GM12872 (cell line): ENCODE results near the gene PLEKHB2.

Experiments used
- TF ChIP-seq, protein P1 (sequence below): IDR thresholded peaks from 3 replicates; pipeline ENCODE4 v1.5.1; 2011; ENCODE audit warnings: low read depth, mild to moderate bottlenecking, low read length, moderate library complexity; ENCODE audit not compliant: insufficient read depth

PLEKHB2 gene

DNA sequence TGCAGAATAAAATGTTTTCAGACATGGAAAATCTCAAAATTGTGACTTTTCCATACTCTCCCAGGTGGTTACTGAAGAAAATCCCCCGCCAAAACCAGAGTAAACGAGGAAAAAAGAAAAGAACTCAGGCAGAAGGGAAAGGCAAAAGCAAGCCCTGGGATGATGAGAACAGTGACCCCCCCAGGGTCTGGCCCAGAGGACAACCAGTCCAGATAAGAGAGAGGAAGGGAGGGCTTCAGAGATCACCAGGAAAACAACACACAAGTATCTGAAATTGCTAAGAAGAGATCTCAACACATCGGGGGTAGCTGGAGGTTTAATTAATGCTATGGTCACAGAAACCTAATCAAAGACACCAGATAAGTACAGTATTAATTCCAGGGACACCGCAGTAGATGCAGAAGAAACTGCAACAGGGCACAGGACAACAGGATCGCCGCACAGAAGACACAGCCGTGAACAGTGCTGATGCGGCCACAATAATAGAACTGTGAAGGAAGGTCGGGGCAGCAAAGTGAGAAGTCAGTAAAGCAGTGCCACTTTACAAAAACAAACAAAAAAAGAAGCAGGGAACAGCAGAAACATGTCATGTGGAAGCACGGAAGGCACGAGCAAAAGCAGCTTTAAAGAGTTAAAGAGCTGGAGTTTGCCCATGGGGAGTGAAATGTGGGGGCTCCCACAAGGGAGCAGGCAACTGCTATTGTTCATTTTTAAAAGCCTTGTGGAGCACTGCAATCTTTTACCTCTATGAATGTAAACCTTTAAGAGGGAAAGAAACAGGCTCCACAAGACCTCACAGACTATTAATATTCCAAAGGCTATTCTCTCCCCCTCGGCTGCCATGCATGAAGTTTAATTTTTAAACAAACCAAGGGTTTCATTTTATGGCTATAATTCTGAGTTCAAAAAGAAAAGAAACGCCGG lies 40.3 kb upstream of the PLEKHB2 start:
- TF ChIP-seq, protein P1, sequence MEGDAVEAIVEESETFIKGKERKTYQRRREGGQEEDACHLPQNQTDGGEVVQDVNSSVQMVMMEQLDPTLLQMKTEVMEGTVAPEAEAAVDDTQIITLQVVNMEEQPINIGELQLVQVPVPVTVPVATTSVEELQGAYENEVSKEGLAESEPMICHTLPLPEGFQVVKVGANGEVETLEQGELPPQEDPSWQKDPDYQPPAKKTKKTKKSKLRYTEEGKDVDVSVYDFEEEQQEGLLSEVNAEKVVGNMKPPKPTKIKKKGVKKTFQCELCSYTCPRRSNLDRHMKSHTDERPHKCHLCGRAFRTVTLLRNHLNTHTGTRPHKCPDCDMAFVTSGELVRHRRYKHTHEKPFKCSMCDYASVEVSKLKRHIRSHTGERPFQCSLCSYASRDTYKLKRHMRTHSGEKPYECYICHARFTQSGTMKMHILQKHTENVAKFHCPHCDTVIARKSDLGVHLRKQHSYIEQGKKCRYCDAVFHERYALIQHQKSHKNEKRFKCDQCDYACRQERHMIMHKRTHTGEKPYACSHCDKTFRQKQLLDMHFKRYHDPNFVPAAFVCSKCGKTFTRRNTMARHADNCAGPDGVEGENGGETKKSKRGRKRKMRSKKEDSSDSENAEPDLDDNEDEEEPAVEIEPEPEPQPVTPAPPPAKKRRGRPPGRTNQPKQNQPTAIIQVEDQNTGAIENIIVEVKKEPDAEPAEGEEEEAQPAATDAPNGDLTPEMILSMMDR, result no peak

DNA sequence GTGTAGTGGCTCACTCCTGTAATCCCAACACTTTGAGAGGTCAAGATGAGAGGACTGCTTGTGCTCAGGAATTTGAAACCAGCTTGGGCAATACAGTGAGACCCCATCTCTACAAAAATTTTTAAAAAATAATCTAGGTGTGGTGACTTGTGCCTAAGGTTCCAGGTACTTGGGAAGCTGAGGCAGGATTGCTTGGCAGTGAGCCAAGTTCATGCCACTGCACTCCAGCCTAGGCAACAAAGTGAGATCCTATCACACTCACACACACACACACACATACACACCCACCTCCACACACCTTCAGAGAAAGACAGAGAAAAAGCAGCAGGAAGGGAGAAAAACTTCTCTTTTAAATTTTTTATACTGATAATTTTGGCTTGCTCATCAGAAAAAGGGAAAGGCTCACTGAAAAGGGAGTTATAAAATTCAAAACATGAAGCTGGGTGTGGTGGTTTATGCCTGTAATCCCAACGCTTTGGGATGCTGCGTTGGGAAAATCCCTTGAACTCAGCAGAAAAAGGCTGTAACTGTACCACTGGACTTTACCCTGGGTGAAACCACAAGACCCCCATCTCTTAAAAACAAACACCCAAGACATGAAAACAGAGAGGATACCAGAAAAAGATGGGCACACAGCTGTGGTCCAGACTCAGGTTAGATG lies 37.5 kb upstream of the PLEKHB2 start:
- TF ChIP-seq, protein P1, result no peak

DNA sequence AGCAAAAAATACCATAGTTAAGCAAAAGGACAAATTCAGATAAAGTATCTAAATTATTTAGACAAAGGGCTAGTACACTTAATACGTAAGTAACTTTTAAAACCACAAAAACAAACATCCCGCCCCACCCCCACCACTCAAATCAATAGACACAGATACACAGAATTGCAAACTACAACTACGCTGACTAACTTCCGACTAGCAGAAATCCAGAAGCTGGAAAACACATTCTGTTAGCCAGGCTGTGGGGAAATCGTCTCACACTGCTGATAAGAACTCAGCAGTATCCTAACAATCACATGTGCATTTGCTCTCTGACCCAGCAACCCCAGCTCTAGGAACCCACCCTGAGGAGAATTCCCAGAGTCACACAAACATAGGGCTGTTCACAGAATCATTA lies 28.4 kb upstream of the PLEKHB2 start:
- TF ChIP-seq, protein P1, result no peak

DNA sequence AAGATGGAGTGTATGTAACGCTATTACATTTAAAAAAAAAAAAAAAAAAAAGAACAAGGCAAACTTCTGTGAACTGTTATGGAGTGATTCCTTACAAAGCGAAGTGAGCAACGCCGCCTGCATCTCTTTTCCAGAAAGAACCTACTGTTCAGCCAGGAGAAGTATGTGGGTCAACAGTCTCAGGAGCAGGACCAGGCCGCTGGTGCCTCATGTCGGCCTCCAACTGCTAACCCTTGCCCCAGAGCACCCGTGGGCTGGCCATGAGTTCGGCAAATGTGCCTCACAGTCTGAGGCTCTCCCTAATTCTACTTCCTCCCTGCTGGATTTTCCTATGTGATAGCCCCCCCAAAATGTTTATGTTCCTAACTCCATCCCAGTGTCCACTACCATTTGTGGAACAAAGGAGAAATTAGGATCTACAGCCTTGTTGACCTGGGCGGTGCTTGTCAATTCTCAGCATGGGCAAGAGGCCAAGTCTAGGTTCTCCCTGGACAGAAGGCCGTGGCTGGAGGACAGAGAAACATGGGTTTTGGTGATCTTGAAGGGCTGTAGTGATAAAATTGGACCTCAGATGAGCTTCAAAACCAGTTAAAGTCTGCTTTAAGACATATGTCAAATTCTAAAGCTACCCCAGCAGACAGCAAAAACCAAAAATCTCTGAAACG lies 27.8 kb upstream of the PLEKHB2 start:
- TF ChIP-seq, protein P1, result no peak

DNA sequence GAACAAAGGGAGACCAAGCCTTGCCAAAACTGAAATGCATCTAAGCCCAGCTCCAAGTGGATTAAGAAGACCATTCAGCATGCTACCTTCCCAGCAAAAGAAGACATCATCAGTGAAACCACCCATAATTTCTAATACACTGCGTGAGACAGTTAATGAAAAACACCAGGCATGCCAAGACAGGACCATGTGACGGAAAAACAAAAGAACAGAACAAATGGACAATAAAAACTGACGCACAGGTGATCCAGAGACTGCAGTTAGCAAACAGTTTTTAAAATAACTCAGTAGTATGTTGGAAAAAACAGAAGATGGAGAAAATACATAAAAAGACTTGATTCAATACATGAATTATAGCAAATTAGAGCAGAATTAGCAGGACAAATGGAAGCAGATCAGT lies 27.2 kb upstream of the PLEKHB2 start:
- TF ChIP-seq, protein P1, result no peak

DNA sequence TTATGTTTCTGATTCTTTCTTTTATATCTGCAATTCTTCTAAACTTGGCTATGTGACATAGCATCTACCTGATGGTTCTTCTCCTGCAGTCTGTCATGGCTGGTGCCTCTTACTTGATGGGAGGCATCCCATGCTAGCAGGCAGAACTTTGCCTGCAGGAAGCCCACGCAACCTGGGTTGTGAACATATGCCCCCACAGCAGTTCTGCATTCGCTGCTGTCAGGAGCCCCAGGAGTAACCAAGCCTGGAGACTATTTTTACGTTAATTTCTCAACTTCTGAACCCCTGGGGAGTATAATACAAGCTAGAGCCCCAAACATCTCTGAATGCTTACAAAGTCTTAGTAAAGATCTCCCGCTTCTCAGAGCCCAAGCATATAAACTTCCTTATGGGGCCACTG lies 23.9 kb upstream of the PLEKHB2 start:
- TF ChIP-seq, protein P1, result no peak

DNA sequence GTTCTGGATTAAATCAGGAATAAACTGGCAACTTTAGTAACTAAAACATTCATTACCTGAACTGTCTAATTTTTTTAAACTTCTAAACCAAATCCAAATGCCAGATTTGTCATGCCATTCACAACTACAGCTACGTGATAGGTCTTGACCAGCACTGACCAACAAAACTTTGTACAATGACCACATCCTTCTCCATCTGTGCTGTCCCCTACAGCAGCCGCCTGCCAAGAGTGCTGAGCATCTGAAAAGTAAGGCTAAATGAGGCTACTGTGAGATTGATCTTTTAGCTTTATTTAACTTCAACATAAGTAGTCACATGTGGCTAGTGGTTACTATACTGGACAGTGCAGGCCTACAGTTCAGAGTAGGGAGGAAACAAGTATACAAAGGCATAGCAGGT lies 19.5 kb upstream of the PLEKHB2 start:
- TF ChIP-seq, protein P1, result no peak
